ENCODE data around the gene FBXL4. TPM values are rescaled to one million over a fixed set of nuclear protein-coding genes. Genes with fewer than 3 reads are reported as not detected.

FBXL4 gene
- polyA plus RNA-seq, 1 donor from 2014 or later: 9.7 TPM

- H3K27me3 ChIP-seq (ENCODE audit: insufficient read depth, low read depth, low read length): no peaks in the 10 kb centered on the region
- H3K9me2 ChIP-seq (ENCODE audit: insufficient read depth, low read length): no peaks in the 10 kb centered on the region
- H3K4me2 ChIP-seq (ENCODE audit: low read length): no peak overlapping the region
- H3K27ac ChIP-seq (ENCODE audit: low read length): no peak overlapping the region
- no peaks in the 10 kb centered on the region for H4K20me1 ChIP-seq (ENCODE audit: insufficient read depth)
- TF ChIP-seq CTCF (IDR thresholded peaks at IDR 0.05; ENCODE audit: poor library complexity, severe bottlenecking): no peak
- no peak for TF ChIP-seq REST (IDR thresholded peaks at IDR 0.05; ENCODE audit: borderline replicate concordance)
- no peak for TF ChIP-seq MXI1 (conservative IDR thresholded peaks at IDR 0.05; ENCODE audit: poor library complexity, severe bottlenecking)
- TF ChIP-seq EP300 (conservative IDR thresholded peaks at IDR 0.05; ENCODE audit: poor library complexity, severe bottlenecking): no peak
- TF ChIP-seq TAF1 (IDR thresholded peaks at IDR 0.05; ENCODE audit: low read depth): no peak
- no peak for TF ChIP-seq EZH2 (IDR thresholded peaks at IDR 0.05; ENCODE audit: borderline replicate concordance, insufficient read depth, low read length, poor library complexity, severe bottlenecking)
- TF ChIP-seq POLR2AphosphoS5 (IDR thresholded peaks at IDR 0.05): no peak
- TF ChIP-seq SMC3 (conservative IDR thresholded peaks at IDR 0.05; ENCODE audit: poor library complexity): no peak
- no peak for TF ChIP-seq RAD21 (conservative IDR thresholded peaks at IDR 0.05)
- H2AFZ ChIP-seq (ENCODE audit: low read depth, low read length): no peak overlapping the region
- H3K9ac ChIP-seq (ENCODE audit: low read length): no peak overlapping the region
- no peak overlapping the region for H3K4me3 ChIP-seq (ENCODE audit: low read length)
- H3K9me3 ChIP-seq (ENCODE audit: low read length): no peaks in the 10 kb centered on the region
- H3K36me3 ChIP-seq (ENCODE audit: insufficient read depth, low read length): no peaks in the 10 kb centered on the region
- H3K79me2 ChIP-seq (replicated peaks; ENCODE audit: insufficient read depth, low read length): no peaks in the 10 kb centered on the region
- no peaks in the 10 kb centered on the region for H3F3A ChIP-seq (ENCODE audit: insufficient read depth, low read length, poor library complexity, severe bottlenecking)
These were observed 20.2 kb downstream of the FBXL4 start for GRCh38 chr6:98927534-98927933.

- no peaks in the 10 kb centered on the region for H3K79me2 ChIP-seq (replicated peaks; ENCODE audit: insufficient read depth, low read length)
- H3K36me3 ChIP-seq (ENCODE audit: insufficient read depth, low read length): no peaks in the 10 kb centered on the region
- no peak overlapping the region for H3K4me3 ChIP-seq (ENCODE audit: low read length)
- H2AFZ ChIP-seq (ENCODE audit: low read depth, low read length): no peak overlapping the region
- no peaks in the 10 kb centered on the region for H3K9me3 ChIP-seq (ENCODE audit: low read length)
- H4K20me1 ChIP-seq (ENCODE audit: insufficient read depth): no peaks in the 10 kb centered on the region
- H3K27me3 ChIP-seq (ENCODE audit: insufficient read depth, low read depth, low read length): no peaks in the 10 kb centered on the region
- no peaks in the 10 kb centered on the region for H3F3A ChIP-seq (ENCODE audit: insufficient read depth, low read length, poor library complexity, severe bottlenecking)
- H3K27ac ChIP-seq (ENCODE audit: low read length): no peak overlapping the region
- TF ChIP-seq SMC3 (conservative IDR thresholded peaks at IDR 0.05; ENCODE audit: poor library complexity) (no peak), EP300 (conservative IDR thresholded peaks at IDR 0.05; ENCODE audit: poor library complexity, severe bottlenecking) (no peak), REST (IDR thresholded peaks at IDR 0.05; ENCODE audit: borderline replicate concordance) (no peak), RAD21 (conservative IDR thresholded peaks at IDR 0.05) (no peak), TAF1 (IDR thresholded peaks at IDR 0.05; ENCODE audit: low read depth) (no peak), CTCF (IDR thresholded peaks at IDR 0.05; ENCODE audit: poor library complexity, severe bottlenecking) (no peak)
- no peak overlapping the region for H3K9ac ChIP-seq (ENCODE audit: low read length)
- H3K9me2 ChIP-seq (ENCODE audit: insufficient read depth, low read length): no peaks in the 10 kb centered on the region
- H3K4me2 ChIP-seq (ENCODE audit: low read length): no peak overlapping the region
These were observed 21.9 kb downstream of the FBXL4 start for GRCh38 chr6:98925831-98926230.
